Effector memory CD4-positive, alpha-beta T cell (primary cell): ENCODE data around the gene PACRG.

Source experiments
- DNase-seq, 3 donors: peaks; one replicate each; pipeline ENCODE4 v3.0.0-alpha.2; 2020
- H3K27ac ChIP-seq: 2 replicates; pipeline ENCODE4 v1.7.0; 2013; ENCODE audit warnings: mild to moderate bottlenecking, low read length, moderate library complexity; ENCODE audit not compliant: insufficient read depth, poor library complexity, severe bottlenecking
- H3K27me3 ChIP-seq: replicated peaks from 2 replicates; pipeline ENCODE4 v1.7.0; 2013; ENCODE audit warnings: mild to moderate bottlenecking, low read length; ENCODE audit not compliant: insufficient read depth, control insufficient read depth, poor library complexity, severe bottlenecking
- H3K36me3 ChIP-seq: 2 replicates; pipeline ENCODE4 v1.7.0; 2013; ENCODE audit warnings: mild to moderate bottlenecking, low read length, moderate library complexity; ENCODE audit not compliant: control insufficient read depth, insufficient read depth
- H3K4me1 ChIP-seq: 2 replicates; pipeline ENCODE4 v1.7.0; 2013; ENCODE audit warnings: low read length, mild to moderate bottlenecking; ENCODE audit not compliant: control insufficient read depth, insufficient read depth, poor library complexity, severe bottlenecking
- H3K4me3 ChIP-seq: 2 replicates; pipeline ENCODE4 v1.7.0; 2013; ENCODE audit warnings: low read length, low read depth, mild to moderate bottlenecking; ENCODE audit not compliant: insufficient read depth, poor library complexity, severe bottlenecking
- H3K9me3 ChIP-seq: 2 replicates; pipeline ENCODE4 v1.7.0; 2013; ENCODE audit warnings: mild to moderate bottlenecking, low read length, moderate library complexity; ENCODE audit not compliant: control insufficient read depth

Gene PACRG

DNA sequence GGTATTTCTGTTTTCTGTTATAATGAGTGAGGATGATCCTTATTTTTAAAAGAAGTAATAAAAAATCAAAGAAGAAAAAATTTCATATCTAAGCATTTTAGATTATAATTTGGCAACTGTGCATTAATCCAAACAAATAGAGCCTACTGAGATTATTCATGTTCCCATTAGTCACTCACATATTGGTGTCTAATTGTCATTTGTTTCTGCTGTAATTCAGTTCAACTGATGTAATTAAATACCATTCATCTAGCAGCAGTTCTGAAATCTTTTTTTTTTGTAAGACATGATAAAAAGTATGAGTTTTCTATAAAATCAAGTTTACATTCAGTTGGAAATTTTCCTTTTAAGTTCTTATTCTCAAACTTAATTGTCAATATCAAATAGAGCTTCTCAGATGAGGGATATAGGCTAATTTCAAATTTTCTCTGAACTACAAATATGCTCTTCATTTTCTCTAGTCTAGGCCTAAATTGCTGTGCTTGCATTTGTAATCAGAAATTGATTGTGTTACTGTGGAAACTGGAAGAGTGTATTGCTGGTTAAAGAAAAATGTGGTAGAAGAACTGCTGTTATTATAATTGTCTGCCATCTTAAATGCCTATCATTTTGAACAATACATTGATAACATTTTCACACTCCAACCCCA, 23.6 kb downstream of the PACRG start:
- no peak overlapping the region for H3K27ac ChIP-seq
- no peak overlapping the region for H3K4me3 ChIP-seq
- no peaks in the 10 kb centered on the region for H3K27me3 ChIP-seq
- no peaks in the 10 kb centered on the region for H3K4me1 ChIP-seq
- no peaks in the 10 kb centered on the region for H3K36me3 ChIP-seq
- DNase-seq: no peak
- no peaks in the 10 kb centered on the region for H3K9me3 ChIP-seq

DNA sequence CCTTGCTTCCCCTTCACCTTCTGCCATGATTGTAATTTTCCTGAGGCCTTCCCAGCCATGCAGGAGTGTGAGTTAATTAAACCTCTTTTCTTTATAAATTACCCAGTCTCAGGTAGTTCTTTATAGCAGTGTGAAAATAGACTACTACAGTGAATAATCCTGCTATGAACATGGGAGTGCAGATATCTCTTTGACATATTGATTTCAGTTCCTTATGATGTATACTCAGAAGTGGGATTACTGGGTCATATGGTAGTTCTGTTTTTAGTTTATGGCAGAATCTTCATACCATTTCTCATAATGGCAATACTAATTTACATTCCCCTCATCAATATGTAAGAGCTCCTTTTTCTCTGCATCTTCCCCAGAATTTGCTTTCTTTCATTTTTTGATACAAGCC, 26.0 kb downstream of the PACRG start:
- H3K4me1 ChIP-seq: no peaks in the 10 kb centered on the region
- H3K9me3 ChIP-seq: no peaks in the 10 kb centered on the region
- H3K4me3 ChIP-seq: no peak overlapping the region
- no peaks in the 10 kb centered on the region for H3K27me3 ChIP-seq
- DNase-seq: no peak
- H3K27ac ChIP-seq: no peak overlapping the region
- H3K36me3 ChIP-seq: no peaks in the 10 kb centered on the region

DNA sequence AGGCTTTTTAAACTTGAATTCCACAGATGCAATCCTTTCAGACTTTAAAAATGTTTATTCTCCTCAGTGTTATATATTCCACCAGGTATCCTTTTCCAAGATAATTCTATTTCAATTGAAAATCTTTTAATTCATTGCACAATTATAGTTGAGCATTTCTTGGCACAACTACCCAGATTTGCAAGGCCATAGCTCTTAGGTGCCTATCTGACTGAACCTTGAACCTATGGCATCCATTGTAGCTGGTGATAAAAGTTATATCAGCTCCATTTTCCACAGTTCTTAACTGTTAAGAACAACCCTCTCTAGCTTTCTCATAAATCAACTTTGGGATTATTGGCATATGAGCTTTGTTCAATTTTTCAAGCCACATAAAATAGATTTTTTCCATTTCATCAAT, 42.4 kb downstream of the PACRG start:
- no peak overlapping the region for H3K27ac ChIP-seq
- no peaks in the 10 kb centered on the region for H3K36me3 ChIP-seq
- H3K4me1 ChIP-seq: no peaks in the 10 kb centered on the region
- DNase-seq: no peak
- no peaks in the 10 kb centered on the region for H3K27me3 ChIP-seq
- no peak overlapping the region for H3K4me3 ChIP-seq
- H3K9me3 ChIP-seq: no peaks in the 10 kb centered on the region

DNA sequence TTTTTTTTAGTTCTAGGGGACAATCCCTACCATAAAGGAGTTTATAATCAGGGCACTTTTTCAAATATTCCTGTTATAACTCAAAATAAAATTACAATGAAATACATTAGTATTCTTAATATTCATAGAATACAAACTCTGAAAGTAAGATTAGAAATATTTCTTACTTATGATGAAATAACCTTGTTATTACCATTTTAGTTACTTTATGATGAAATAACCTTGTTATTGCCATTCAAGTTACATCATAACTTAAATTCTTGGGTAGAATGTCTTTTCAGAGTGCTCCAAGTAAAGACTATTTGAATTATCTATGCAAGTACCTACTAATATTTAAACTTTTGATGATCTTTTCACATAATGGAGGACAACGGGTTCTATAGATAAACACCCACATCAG, 43.2 kb downstream of the PACRG start:
- no peaks in the 10 kb centered on the region for H3K36me3 ChIP-seq
- no peaks in the 10 kb centered on the region for H3K4me1 ChIP-seq
- no peak overlapping the region for H3K27ac ChIP-seq
- H3K27me3 ChIP-seq: no peaks in the 10 kb centered on the region
- no peaks in the 10 kb centered on the region for H3K9me3 ChIP-seq
- no peak overlapping the region for H3K4me3 ChIP-seq
- DNase-seq: no peak

DNA sequence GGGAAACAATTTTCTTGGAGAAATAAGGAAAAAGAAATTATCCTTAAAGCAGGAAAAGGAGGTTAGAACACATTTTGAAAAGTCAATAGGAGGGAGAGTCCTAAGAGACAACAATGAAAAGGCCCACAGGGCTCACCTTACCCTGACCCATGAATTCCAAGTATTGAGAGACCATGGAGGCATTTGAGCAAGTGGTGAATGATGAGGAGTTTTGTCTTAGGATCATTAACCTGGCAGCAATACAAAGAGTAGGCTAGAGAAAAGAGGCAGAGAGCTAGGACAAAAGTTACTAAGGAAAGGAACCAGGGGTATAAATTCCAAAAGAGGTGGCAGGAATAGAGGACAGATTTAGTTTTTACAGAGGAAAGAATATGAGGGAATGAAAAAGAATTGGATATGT, 44.7 kb downstream of the PACRG start:
- Histone ChIP-seq H3K4me3 (no peak overlapping the region), H3K27ac (no peak overlapping the region), H3K27me3 (no peaks in the 10 kb centered on the region), H3K36me3 (no peaks in the 10 kb centered on the region), H3K4me1 (no peaks in the 10 kb centered on the region), H3K9me3 (no peaks in the 10 kb centered on the region)
- DNase-seq: no peak

DNA sequence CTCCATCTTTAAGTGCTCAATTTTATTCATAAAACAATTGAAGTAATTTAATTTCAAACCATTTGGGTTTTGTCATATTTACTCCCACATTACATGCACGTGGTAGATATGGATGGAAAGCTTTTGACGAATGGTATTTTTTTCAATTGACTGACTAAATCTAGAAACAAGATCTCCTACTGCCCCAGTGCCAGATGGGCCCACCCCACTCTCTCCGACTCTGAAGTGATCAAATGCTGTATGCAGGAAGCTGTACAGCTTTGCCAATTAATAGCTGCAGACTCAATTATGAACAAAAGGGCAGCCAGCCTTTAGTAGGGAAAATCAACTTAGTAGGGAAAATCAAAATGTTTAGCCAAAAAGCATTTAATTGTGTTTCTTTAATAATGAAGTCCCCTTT, 46.2 kb downstream of the PACRG start:
- Histone ChIP-seq H3K27ac (no peak overlapping the region), H3K4me3 (no peak overlapping the region), H3K4me1 (no peaks in the 10 kb centered on the region), H3K27me3 (no peaks in the 10 kb centered on the region), H3K36me3 (no peaks in the 10 kb centered on the region), H3K9me3 (no peaks in the 10 kb centered on the region)
- DNase-seq: no peak

DNA sequence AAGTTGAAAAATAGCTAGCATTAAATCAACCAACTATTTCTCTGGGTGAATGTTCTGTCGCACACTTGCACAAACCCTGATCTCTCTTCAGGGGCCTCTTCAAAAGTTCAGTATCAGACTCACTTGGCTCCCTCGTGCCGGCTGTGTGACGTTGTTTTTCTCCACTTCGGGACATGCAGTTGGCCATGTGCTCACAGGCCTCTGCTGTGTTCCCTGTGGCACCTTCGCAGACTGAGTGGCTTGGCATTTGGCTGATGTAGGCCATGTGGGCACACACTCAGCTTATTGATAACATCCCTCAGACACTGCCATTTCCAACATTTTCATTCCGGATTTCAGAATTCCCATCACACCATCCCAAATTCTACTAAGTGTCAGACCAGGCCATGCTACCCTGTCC, 49.3 kb downstream of the PACRG start:
- H3K4me3 ChIP-seq: no peak overlapping the region
- no peaks in the 10 kb centered on the region for H3K36me3 ChIP-seq
- no peaks in the 10 kb centered on the region for H3K9me3 ChIP-seq
- no peak overlapping the region for H3K27ac ChIP-seq
- no peak for DNase-seq
- no peaks in the 10 kb centered on the region for H3K4me1 ChIP-seq
- H3K27me3 ChIP-seq: no peaks in the 10 kb centered on the region

DNA sequence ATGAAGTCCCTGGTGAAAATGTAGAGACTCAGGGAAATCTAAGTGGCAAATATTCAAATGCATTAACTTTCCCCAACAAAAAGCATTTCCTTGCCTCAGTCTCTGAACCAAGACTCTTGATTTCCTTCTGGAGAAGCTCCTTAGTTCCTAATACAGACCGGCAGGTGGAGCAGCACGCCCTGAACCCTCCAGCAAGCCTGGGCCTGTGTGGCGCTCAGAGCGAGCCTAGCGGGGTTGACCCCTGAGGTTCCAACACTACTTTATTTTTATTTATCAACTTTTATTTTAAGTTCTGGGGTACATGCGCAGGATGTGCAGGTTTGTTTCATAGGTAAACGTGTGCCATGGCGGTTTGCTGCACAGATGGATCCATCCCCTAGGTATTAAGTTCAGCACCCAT, 50.8 kb downstream of the PACRG start:
- no peaks in the 10 kb centered on the region for H3K36me3 ChIP-seq
- no peak overlapping the region for H3K27ac ChIP-seq
- DNase-seq: no peak
- no peak overlapping the region for H3K4me3 ChIP-seq
- H3K4me1 ChIP-seq: no peaks in the 10 kb centered on the region
- no peaks in the 10 kb centered on the region for H3K9me3 ChIP-seq
- H3K27me3 ChIP-seq: no peaks in the 10 kb centered on the region

DNA sequence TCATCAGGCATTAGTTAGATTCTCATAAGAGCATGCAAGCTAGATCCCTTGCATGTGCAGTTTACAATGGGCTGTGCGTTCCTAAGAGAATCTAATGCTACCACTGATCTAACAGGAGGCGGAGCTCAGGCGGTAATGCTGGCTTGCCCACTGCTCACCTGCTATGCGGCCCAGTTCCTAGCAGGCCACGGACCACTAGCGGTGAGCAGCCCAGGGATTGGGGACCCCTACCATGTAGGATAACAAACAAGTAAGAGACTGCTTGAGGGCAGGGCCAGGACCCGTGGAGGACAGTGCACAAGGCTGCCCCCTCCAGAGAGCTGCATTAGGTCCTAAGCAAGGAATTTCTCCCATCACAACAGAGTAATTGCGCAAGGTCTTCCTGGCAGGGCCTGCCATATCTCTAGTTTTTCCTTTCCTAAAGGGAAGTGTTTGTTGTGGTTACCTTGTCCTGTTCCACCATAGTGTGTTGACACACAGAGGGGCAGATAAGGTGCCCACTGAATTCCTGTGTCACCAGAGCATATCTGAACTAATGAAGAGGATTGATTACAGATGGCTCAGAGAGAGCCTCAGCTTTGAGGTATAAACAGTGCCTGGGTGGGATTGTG, 58.0 kb downstream of the PACRG start:
- no peak for DNase-seq
- H3K4me1 ChIP-seq: no peaks in the 10 kb centered on the region
- H3K36me3 ChIP-seq: no peaks in the 10 kb centered on the region
- no peaks in the 10 kb centered on the region for H3K27me3 ChIP-seq
- H3K9me3 ChIP-seq: no peaks in the 10 kb centered on the region
- H3K4me3 ChIP-seq: no peak overlapping the region
- H3K27ac ChIP-seq: no peak overlapping the region

DNA sequence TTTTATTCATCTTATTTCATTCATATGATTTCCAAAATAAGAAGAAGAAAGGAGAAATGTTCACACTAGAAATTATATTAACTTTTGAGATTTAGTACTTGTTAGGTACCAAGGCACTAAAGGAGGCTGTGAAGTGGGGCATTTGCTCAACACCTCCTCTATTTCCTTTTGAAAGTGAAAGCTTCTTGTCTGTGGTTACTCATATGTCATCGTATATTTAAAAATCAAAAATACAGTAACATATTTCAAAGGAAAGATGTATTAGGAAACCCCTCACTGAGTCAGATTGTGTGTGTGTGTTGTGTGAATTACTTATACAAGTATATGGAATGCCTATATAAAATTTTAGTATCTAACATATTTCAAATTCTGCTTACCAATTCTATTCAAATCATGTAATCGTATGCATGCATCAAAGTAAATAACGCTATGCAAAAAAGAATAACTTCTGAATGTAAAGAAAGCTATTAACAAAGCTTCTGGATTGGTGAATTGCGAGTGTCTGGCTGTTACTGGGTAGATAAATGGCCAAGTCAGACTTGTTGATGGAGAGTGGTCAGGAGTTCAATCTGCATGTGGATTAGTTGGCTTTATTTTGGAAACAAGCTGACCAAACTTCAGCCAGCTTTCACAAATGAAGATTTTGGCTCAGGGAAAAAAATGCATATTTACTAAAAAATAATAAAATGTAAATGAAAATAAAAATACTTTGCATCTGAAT, 70.9 kb downstream of the PACRG start:
- no peak overlapping the region for H3K27ac ChIP-seq
- H3K27me3 ChIP-seq: no peaks in the 10 kb centered on the region
- no peaks in the 10 kb centered on the region for H3K4me1 ChIP-seq
- DNase-seq: no peak
- no peaks in the 10 kb centered on the region for H3K36me3 ChIP-seq
- no peaks in the 10 kb centered on the region for H3K9me3 ChIP-seq
- no peak overlapping the region for H3K4me3 ChIP-seq
